ENCODE measurements around the gene WNT6.
A peak's percentile ranks its signal among the peaks of the same experiment; 100 is the strongest.

The WNT6 gene

DNA sequence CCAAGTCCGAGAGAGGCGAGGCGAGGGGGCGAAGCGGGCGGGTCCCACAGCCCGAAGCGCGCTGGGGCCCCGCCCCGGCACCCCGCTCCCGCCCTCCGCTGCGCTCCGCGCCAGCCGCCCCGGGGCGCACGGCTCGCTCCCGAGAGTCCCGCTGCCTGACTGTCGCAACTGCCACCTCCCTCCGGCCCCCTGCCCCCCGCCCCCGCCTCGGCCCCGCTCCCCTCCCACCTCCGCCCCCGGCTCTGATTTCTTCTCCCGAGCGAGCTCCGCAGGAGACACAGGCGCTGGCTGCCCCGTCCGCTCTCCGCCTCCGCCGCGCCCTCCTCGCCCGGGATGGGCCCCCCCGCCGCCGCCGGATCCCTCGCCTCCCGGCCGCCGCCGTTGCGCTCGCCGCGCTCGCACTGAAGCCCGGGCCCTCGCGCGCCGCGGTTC lies at the start of gene WNT6:
Gene WNT6, plus strand, starts transcription at position 250 of the 432 bp plus-strand sequence. CDS start 233 bp downstream, outside the sequence.
- no peak for DNase-seq

DNA sequence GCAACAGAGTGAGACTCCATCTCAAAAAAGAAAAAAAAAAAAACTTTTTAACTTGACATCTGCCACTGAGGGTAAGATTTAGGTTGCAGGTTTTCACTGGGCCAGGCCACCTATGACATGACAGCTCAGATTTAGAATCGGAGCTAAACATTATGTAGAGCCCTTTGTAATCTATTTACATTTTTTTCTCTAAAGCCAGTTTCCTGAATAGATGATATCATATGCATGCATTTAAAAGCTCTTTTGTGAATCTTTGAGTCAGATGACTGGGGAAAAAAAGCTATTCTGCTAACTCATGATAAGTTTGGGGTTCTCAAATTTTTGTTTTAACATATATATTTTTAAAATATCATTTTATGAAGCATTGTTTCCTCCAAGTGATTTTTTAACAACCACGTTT lies 49.3 kb upstream of the WNT6 start:
- no peak for DNase-seq

DNA sequence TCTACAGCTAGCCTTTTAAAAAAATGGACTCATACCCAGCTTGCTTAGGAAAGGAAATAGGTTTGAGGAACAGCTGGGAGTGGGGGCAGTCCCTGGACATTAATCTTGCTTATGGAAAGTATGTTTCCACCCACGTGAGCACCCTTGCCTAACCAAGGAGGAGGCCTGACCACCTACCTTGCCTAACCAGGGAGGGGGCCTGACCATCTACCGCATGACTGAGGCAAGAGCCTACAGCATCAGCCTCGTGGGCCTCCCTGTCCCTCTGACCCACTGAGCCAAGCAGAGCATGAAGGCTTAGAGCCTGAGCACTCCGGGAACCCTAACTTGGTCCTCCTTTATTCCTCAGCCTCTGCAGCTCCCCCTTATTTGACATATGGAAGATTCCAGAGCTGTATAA lies 48.2 kb upstream of the WNT6 start:
- no peak for DNase-seq

DNA sequence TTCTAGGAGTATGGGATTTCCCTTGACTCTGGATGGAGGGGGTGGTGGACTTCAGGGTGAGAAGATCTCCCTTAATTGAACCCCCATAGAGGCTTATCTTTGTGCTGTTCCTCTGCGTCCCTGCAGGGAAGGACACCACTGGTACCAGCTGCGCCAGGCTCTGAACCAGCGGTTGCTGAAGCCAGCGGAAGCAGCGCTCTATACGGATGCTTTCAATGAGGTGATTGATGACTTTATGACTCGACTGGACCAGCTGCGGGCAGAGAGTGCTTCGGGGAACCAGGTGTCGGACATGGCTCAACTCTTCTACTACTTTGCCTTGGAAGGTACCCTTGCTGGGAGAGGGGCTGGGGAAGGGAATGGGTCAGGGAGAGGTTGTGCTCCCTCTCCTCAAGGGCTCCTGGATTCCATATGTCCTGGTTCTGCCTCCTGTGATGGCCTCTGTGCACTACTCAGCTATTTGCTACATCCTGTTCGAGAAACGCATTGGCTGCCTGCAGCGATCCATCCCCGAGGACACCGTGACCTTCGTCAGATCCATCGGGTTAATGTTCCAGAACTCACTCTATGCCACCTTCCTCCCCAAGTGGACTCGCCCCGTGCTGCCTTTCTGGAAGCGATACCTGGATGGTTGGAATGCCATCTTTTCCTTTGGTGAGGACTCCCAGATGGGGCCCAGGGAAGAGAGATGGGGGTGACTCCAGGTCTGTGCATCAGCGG lies 47.3 kb upstream of the WNT6 start:
- no peak for DNase-seq

DNA sequence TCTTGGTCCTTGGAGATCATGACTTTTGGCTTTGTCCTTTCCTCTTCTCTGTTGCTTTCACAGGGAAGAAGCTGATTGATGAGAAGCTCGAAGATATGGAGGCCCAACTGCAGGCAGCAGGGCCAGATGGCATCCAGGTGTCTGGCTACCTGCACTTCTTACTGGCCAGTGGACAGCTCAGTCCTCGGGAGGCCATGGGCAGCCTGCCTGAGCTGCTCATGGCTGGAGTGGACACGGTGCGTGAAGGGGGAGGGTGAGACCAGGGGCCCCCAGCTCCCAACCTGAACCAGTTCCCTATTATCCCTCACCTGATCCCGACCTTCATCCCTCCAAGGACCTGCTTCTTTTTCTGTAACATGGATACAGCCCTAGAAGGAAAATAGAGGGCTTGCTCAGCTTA lies 46.7 kb upstream of the WNT6 start:
- no peak for DNase-seq

DNA sequence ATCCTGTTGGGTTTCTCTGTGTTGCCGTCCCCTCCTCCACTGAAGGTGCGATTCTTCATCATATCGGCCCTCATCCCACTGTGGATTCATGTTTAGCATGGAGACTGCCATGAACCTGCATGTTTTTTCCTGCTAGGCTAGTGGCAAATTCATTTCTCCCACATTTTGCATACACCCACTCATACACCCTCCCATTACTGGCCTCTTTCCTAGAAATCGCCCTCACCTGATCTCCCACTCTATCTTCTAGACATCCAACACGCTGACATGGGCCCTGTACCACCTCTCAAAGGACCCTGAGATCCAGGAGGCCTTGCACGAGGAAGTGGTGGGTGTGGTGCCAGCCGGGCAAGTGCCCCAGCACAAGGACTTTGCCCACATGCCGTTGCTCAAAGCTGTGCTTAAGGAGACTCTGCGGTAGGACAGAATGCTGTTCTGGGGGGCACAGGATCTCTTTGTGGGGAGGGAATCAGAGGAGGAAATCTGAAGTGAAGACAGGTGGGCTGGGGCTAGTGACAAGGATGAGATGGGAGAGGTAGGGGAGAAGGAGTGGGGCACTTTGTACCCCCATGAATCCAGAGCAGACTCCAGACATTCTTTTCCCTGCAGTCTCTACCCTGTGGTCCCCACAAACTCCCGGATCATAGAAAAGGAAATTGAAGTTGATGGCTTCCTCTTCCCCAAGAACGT lies 45.7 kb upstream of the WNT6 start:
- no peak for DNase-seq

DNA sequence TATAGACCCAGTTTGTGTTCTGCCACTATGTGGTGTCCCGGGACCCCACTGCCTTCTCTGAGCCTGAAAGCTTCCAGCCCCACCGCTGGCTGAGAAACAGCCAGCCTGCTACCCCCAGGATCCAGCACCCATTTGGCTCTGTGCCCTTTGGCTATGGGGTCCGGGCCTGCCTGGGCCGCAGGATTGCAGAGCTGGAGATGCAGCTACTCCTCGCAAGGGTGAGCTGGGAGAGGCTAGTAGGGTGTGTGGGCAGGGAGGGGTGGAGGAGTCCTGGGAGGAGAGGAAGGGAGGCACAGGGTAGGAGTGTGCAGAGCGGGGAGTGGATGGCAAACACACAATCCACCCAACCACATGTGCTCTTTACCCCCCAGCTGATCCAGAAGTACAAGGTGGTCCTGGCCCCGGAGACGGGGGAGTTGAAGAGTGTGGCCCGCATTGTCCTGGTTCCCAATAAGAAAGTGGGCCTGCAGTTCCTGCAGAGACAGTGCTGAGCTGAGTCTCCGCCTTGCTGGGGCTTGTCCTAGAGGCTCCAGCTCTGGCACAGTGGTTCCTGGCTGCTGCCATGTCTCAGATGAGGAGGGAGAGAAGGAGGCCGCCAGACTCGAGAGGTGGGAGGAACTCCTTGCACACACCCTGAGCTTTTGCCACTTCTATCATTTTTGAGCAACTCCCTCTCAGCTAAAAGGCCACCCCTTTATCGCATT lies 44.9 kb upstream of the WNT6 start:
- DNase-seq, result no peak

DNA sequence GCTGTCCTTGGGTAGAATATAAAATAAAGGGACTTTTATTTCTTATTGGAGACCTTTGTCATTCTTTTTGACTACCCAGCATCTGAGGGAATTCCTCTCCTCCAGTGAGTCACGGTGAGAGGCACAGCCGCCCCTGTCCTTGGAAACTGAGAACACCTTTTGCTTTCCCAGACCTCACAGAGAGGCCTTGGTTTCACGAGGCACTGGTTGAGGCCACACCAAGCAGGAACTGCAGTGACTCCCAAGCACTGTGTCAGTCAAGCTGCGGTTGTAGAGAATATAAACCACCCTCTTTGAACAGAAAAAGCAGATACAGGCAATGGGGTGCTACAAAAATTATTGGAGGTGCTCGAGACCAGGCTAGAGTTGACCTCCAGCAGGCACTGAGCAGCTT lies 44.4 kb upstream of the WNT6 start:
- no peak for DNase-seq

DNA sequence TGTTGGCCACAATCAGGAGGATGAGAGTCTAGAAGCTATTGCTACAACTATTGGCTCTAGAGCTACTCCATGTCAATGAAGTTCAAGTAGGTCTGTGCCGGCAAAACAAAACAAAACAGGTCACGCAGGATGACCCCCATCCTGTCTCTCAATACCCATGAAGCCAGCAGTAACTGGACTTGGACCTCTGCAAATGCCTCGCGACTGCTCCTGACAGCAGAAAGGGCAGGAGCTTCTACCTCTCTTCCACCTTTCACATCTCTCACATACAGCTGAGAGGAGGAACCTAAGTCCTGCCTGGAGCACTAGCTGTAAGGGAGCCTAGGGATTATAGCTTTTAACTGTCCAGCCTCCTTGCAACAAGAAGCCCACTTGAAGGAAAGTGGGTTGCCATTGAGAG lies 44.0 kb upstream of the WNT6 start:
- DNase-seq, result no peak

DNA sequence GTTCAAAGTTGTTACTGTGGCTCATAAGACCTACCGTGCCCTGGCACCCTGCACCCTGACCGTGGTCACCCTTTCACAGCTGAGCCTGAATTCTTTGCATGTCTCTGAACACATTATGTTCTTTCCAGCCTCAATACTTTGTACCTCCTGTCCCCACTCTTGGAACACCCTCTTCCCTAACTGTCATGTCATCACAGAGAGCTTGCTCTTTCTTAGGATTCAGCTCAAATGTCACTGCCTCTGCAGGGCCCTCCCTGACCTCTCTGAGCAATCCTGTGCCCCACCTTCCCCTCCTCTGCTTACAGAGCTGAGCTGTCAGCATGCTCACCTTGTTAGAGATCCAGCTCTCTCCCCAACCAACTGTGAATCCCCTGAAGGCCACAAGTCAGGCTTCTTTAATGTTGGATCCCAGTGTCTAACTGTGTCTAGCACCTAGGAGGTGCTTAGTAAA lies 43.0 kb upstream of the WNT6 start:
- DNase-seq, result no peak

DNA sequence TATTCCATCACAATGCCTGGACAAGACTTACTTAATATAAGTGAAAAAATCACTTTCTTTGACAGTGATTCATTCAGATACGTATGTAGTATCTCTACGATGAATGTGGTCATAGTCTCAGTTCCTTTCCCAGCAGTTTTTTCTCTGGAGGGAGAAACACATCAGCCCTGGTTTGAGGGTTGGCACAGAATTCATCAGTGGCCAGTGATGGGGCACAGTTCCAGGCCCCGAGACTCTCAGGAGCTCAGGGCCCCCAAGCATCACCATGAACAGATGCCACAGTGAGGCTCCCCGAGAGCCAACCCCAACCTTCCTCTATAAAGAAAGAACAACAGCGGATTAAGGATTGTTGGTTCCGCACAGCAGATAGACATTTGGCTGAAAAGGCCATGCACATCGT lies 40.5 kb upstream of the WNT6 start:
- no peak for DNase-seq

DNA sequence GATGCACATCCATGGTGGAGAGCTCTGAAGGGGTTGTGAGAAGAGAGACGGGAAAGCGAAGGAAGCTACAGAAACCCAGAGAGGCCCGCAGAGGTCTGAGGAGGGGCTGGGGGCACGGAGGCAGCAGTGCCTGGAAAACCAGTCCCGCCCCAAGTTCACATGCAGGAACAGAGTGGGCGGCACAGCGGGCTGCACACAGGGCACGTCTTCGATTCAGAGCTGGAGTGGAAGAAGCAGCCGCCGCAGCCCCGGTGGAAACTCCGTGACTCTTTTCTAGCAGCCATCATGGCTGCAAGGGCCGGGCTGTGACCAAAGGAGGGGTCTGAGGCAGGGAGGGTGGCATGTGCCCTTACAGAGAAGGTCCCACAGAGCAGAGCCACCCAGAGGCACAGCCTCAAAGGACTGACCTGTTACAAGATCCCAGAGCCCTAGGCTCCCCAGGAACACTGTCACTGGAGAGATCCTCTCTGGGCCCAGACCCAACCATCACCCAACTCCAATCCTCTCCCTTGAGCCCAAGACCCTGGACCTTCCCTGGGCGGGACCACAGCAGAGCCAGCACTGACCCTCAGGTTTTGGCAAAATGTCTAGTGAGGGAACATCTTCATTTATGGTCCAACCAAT lies 38.7 kb upstream of the WNT6 start:
- no peak for DNase-seq

DNA sequence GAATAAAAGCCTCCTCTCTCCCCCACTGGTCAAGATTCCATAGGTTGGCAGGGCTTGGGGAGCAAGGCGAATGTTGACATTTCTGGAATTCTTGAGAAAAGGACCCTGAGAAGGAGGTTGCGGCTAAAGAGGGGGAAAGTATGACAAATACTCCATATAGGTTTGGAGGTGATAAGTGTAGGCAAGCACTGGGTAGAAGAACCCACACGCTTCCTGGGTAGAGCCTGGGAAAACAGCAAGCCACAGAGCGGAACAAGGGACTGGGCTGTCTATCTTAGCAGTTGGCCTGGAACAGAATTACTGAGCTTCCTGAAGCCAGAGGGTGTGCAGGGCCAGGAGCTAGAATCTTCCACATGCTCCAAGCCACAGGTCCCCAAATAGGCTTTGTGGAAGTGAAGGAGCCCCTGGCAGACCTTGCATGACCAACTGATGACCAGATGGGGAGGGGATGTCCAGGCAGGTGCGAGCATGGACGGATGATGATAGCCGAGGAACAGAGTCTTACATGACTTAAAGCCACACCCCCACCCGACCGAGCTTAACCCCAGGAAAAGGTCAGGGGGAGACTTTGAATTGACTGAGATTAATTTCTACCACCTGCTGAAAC lies 37.9 kb upstream of the WNT6 start:
- no peak for DNase-seq

DNA sequence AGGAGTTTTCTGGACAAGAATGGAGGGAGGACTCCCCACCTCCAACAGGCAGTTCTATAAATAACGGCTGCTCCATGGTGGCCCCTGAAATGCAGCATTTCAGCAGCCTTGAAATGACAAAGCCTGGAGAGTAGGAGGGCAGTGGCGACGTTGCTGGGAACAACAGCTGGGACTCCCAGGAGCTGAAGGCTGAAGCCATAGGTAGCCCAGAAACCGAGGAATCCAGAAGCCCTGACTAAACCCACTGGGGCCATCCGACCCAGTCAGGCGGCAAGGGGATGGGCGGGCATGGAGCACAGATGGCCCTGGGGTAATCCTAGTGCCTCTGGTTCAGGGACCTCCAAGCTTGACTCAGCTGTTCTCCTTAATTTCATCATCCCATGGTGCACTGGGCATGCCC lies 37.0 kb upstream of the WNT6 start:
- no peak for DNase-seq

DNA sequence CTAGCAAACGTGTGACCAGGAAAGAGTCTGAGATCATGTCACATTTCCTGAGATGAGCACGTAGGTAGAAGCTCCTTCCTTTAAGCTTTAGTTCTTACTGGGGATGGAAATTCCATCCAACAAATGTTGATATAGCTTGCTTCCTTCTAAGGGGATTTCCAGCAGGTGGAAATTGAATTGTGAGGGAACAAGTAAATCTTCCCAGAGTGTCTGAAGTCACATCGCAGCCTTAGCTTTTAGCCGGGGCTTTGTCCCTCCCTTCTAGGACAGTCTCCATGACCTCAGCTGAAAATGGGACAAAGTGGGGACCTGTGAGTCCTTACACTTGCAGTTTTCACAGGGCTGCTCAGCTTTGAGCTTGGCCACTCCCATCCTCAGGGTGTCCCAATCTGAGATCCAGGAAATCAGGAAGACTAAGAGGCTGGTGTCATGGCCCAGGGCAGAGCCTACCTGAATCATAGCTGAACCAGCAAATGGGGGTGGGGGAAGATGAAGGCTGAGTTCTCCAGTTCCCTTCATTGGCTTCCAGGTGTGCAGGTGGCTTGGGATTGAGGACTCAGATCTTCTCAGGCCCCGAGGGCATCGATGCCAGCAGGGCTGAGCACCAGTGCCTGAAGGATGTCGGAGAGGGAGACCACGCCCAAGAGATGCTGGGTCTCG lies 36.3 kb upstream of the WNT6 start:
- no peak for DNase-seq

DNA sequence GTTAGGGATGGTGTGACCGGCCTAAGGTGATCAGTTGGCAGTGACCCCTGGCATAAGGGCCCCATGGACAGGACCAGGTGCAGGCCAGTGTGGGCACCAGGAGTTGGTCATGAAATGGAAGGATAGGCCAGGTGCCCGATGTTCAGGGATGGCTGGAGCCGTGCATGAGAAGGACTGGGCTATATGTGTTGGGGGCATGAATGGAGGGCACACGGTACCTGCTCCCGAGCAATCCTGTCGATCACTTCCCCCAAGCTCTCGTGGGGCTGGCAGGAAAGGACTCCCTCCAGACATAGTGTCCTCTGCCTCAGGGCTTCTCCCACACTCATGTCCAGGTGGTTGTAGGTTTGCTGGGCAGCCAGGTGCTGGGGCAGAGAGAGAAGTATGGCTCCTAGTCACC lies 35.6 kb upstream of the WNT6 start:
- no peak for DNase-seq

DNA sequence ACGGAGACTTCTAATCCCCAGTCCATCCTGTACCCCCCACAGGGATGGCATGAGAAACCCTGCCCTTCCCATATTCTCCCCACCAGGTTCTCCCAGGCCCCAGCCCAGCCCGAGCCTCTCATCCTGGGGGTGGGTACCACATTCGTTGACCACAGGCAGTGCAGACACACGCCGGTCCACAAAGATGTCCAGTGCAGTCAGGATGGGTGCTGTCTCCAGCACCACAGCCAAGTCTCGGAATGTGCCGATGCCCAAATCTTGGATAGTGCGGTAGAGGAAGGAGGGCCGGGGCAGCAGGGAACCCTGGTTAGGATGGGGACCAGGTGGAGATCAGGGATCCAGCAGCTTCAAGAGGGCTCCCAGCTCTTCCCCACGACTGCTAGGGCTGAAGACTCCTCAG lies 32.8 kb upstream of the WNT6 start:
- no peak for DNase-seq

DNA sequence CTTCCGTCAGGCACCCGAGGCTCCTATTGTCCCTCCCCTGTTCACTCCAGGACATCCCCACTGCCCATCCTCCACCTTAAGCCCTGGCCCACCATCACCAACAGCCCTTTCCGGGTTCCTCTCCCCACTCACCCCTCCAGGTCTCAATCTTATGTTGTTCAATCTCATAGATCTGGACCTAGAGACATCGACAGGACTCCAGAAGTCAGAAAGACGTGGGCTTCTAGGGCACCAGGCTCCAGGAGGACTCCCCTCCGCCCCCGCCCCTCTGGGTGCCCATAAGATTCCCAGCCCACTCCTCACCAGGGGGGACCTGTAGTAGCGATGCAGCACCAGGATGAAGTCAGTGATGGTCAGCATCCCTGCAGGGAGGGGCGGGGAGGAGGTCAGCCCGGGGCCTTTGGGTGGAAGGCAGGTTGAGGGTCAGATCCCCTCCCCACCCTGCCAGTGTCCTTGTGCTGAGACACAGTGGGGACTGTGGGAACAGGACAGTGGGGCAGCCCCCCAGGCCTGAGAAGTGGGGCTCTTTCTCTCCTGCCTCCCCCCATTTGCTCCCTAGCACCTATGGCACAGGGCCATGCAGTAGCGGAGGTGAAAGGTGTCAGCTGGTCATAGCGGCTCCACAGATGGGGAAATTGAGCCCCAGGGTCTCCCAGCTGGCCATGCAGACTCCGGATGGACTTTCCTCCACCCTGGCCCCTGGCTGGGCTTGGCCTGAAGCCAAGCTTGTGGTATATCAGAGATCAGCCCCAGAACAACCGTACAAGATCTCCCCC lies 31.7 kb upstream of the WNT6 start:
- DNase-seq, result no peak

DNA sequence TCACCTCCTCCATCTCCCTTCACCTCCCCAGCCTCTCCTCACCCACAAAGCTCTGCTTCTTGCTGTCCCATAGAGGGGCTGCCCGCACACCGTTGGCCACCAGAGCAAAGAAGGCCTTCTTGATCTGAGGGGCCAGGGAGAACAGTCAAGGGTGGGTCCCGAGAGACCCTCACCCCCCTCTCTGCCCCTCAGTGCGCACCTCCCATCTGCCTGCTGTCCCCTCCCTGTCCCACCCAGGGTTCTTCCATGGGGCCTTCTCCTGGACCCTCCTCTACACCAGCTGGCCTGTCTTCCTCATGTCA lies 31.2 kb upstream of the WNT6 start:
- no peak for DNase-seq

DNA sequence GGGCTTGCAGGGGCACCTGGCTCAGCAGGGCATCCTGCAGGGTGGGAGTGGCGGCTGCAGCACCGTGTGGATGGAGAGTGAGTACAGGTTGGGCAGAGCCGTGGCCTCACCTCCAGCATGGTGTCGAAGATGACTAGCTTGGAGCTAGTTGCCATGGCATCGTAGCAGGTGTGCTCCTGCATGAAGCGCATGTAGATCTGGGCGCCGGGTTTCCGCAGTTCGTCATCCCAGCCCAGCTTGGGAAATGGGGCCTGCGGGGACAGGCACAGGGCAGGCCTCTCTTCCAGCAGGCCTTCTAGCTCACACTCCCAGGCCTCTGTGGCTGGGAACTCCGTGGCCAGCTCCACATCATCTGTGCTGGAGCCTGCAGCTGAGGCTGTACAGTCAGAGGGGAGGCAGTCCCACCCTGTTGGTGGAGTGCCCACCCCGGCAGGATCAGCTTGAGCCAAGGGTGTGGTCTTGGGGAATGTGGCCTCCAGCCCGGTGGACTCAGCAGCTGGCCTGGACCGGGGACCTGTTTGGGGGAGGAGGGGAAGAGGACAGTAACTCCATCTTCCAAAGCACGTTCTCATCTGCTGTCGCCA lies 29.6 kb upstream of the WNT6 start:
- DNase-seq, result peak; percentile 79

DNA sequence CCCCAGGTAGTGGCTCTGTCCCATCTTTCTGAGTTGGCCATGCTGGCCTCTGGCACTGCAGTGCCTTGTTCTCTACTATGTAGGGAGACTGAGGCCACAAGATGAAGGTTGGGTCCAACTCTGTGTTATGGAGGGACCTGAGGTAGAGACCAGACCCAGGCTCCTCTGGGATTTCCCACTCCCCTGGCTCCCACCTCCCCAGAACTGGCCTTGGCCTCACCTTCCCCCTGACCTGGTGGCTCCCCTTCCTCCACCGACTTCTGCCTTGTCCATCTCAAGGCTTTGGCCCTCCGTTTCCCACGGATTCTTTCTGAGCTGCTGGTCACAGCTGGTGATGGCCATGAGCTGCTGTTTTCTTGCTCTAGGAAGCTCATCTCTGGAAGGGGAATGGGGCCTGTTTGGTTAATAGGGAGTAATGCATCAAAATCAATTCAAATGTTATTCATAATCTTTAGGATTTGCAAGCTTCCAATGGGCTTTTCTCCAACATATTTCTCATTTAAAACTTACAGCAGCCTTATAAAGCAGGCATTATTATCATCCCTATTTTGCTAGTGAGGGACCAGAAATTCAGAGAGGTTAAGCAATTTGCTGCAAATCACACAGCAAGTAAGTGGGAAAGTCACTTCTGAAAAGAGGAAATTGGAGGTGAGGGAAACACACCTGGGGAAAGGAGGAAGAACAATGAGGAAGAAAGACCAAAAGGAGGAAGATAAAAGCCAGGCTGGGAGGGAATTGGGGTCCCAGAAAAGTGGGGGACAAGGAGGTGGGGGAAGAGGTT lies 28.9 kb upstream of the WNT6 start:
- DNase-seq, result no peak

All from NCI-H146 (cell line).